Fibroblast of skin of abdomen (primary cell): ENCODE measurements around the gene CASK.

Source experiments
- DNase-seq: peaks from one replicate; pipeline ENCODE4 v3.0.0-alpha.2; 2013

Gene CASK

DNA sequence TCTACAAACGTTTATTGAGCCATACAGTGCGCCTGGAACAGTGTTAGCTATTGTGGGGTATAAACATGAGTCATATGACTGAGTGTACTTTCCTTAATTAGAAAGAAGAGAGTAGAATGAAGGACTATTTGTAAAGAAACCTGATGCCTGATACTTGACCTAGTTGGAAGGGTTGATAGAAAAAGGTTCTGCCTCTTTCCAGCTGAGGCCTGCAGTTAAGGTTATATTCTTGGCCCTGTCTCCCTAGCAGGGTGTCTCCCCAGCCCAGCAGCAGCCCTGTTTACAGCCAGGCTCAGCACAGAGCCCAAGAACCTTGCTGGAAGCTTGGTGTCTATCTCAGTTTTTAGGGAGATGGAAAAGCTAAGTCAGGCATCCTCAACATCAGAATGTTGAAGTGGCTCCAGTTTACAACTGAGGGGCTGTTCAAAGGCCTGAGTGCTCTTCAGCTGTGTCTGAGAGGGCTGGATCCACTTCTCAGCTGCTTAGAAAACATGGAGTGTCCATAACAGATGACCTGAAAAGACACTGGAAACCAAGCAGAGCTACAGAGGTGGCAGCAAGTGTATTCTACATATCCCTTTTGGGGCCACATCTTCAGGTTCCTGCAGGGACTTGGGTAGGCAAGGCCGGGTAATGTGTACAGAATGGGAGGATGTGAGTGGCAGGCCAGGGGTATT is 454.6 kb downstream of the CASK start:
- peak; percentile 4 for DNase-seq
